ENCODE data around the gene PARP9. TPM values are rescaled to one million over a fixed set of nuclear protein-coding genes. Genes with fewer than 3 reads are reported as not detected.

PARP9 gene
- total RNA-seq, 1 donor from 2014 or later, result 12.6 TPM

DNA sequence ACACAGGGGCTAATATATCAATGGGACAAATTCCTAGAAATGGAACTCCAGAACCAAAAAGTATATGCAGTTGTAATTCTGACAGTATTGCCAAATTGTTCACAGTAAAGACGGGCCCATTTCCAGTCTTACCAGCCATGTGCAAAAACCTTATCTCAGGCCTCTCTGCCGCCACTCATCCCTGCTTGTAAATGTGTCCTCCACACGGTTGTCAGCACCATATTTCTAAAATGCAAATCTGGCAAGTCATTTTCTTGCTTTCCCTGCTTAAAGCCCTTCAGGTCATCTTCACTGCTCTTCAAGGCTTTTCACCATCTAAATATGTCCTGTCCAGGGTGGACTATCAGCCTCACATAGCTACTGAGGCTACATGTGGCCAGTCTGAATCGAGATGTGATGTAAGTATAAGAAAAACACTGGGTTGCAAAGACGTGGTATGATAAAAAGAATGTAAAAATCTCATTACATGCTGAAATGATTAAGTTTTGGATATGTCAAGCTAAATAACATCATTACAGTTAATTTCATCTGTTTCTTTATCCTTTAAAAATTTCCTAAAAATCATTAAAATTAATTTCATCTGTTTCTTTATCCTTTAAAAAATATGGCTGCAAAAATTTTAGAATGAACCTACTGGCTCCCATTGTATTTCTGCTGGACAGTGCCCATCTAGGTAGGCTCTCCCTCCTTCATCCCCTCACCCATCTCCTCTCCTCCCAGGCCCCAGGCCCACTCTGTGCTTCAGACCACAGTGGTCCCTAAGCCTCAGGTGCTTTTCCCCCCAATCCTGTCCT is 980 bp downstream of the PARP9 start:
- no peaks in the 10 kb centered on the region for H3K9me3 ChIP-seq (replicated peaks)
- intact Hi-C loops (cut with micrococcal nuclease), result loop anchor here (5.0 kb wide), 1 partner anchor 114 kb away; no protein-coding TSS in a partner anchor
- H3K27ac ChIP-seq (replicated peaks), result peak overlapping the region; percentile 95
- TF ChIP-seq, protein P1, sequence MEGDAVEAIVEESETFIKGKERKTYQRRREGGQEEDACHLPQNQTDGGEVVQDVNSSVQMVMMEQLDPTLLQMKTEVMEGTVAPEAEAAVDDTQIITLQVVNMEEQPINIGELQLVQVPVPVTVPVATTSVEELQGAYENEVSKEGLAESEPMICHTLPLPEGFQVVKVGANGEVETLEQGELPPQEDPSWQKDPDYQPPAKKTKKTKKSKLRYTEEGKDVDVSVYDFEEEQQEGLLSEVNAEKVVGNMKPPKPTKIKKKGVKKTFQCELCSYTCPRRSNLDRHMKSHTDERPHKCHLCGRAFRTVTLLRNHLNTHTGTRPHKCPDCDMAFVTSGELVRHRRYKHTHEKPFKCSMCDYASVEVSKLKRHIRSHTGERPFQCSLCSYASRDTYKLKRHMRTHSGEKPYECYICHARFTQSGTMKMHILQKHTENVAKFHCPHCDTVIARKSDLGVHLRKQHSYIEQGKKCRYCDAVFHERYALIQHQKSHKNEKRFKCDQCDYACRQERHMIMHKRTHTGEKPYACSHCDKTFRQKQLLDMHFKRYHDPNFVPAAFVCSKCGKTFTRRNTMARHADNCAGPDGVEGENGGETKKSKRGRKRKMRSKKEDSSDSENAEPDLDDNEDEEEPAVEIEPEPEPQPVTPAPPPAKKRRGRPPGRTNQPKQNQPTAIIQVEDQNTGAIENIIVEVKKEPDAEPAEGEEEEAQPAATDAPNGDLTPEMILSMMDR (IDR thresholded peaks at IDR 0.05; ENCODE audit: borderline replicate concordance), result no peak
- H3K4me3 ChIP-seq, result peak overlapping the region; percentile 86
- DNase-seq, result no peak
- H3K36me3 ChIP-seq, result peaks cover 39% of the 10 kb centered on the region
- no peaks in the 10 kb centered on the region for H3K27me3 ChIP-seq (ENCODE audit: low read depth)
- H3K4me1 ChIP-seq, result peaks cover 56% of the 10 kb centered on the region

DNA sequence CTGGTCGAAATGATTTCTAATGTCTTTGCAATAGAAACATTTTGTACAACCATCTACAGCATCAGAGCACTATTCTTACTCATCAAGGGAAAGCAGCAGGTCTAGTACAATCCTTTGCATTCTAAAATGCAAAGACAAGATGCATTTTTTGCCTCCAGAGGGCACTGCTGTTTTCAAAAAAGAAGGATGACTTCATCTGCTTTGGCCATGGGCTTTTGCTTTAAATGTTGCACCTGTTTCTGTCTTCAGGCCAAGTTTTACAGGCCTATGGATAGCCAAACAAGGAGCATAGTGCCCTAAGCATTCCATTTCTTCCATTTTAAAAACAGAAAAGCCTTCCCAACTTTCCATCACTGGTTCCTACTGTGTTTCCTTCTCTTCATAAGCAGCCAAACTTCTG is 3.4 kb downstream of the PARP9 start:
- Histone ChIP-seq H3K4me1 (peaks cover 51% of the 10 kb centered on the region), H3K9me3 (replicated peaks) (no peaks in the 10 kb centered on the region), H3K27ac (replicated peaks) (no peak overlapping the region), H3K4me3 (no peak overlapping the region), H3K36me3 (peaks cover 40% of the 10 kb centered on the region), H3K27me3 (ENCODE audit: low read depth) (no peaks in the 10 kb centered on the region)
- DNase-seq, result no peak
- TF ChIP-seq, protein P1 (IDR thresholded peaks at IDR 0.05; ENCODE audit: borderline replicate concordance), result peak; percentile 60
- intact Hi-C loops (cut with micrococcal nuclease), result loop anchor here (5.0 kb wide), 1 partner anchor 117 kb away; no protein-coding TSS in a partner anchor

DNA sequence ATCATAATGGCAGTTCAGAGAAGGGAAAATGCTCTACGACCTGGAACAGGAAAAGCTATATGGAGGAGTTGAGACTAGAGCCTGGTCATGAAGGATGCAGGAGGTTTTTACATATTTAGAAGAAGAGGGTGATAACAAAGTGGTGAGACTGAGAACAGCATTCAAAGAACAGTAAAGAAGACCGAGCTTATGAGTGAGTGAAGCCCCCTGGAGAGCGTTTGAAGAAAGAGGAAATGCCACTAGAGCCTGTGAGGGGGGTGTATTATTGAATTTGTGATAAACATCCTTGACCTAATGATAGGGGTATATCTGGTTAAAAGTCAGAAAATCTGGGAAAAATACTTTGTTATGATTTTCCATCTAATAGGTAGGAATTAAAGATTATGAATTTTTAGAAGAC is 4.2 kb downstream of the PARP9 start:
- peaks cover 44% of the 10 kb centered on the region for H3K4me1 ChIP-seq
- TF ChIP-seq, protein P1 (IDR thresholded peaks at IDR 0.05; ENCODE audit: borderline replicate concordance), result no peak
- DNase-seq, result no peak
- no peaks in the 10 kb centered on the region for H3K9me3 ChIP-seq (replicated peaks)
- no peaks in the 10 kb centered on the region for H3K27me3 ChIP-seq (ENCODE audit: low read depth)
- intact Hi-C loops (cut with micrococcal nuclease), result loop anchor here (5.0 kb wide), 1 partner anchor 117 kb away; no protein-coding TSS in a partner anchor
- peaks cover 47% of the 10 kb centered on the region for H3K36me3 ChIP-seq
- no peak overlapping the region for H3K4me3 ChIP-seq
- H3K27ac ChIP-seq (replicated peaks), result no peak overlapping the region

DNA sequence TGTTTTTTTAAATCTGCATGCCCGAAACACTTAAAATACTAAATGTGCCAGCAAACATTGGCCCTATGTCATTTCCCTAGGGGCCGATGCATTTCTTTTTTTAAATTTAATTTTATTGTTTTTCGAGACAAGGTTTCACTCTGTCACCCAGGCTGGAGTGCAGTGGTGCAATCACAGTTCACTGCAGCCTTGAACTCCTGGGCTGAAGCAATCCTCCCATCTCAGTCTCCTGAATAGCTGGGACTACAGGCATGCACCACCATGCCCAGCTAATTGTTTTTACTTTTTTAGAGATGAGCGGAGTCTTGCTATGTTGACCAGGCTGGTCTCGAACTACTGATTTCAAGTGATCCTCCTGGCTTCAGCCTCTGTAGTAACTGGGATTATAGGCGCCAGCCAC is 5.5 kb downstream of the PARP9 start:
- Histone ChIP-seq H3K4me3 (no peak overlapping the region), H3K36me3 (peaks cover 60% of the 10 kb centered on the region), H3K27ac (replicated peaks) (no peak overlapping the region), H3K27me3 (ENCODE audit: low read depth) (no peaks in the 10 kb centered on the region), H3K9me3 (replicated peaks) (no peaks in the 10 kb centered on the region), H3K4me1 (peaks cover 31% of the 10 kb centered on the region)
- intact Hi-C loops (cut with micrococcal nuclease), result no loop called here
- DNase-seq, result no peak
- TF ChIP-seq, protein P1 (IDR thresholded peaks at IDR 0.05; ENCODE audit: borderline replicate concordance), result no peak

DNA sequence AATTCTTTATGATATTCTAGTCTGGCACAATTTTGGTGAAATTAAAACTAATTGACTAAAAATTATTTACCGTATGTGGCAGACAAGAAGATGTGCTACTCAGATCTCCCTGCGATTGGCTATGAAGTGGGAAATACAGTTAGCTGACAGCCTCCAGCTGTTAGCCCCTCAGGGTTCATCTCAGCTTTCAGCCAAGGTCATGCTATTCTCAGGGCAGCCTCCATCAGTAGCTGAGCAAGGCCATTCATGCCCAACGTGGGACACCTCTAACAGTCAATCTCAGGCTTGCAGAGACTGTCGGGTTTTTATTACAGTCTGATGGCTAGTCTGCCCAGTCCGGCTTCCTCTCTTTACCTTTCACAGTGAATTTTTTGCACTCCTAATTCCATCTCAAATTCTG is 6.7 kb downstream of the PARP9 start:
- Histone ChIP-seq H3K4me3 (no peak overlapping the region), H3K4me1 (peaks cover 18% of the 10 kb centered on the region), H3K9me3 (replicated peaks) (no peaks in the 10 kb centered on the region), H3K36me3 (peaks cover 72% of the 10 kb centered on the region), H3K27me3 (ENCODE audit: low read depth) (no peaks in the 10 kb centered on the region), H3K27ac (replicated peaks) (no peak overlapping the region)
- TF ChIP-seq, protein P1 (IDR thresholded peaks at IDR 0.05; ENCODE audit: borderline replicate concordance), result no peak
- intact Hi-C loops (cut with micrococcal nuclease), result no loop called here
- no peak for DNase-seq

All from left ventricle myocardium inferior (tissue), 1 donor.